HG02973 (cell line): ENCODE data around the gene LEO1.
"Not testable (repeated sequence)": the region's sequence is repeated elsewhere in the genome, so short reads cannot be mapped to it uniquely, and the experiment has no call there.

Source experiments
- ATAC-seq: cut with Tn5 transposase; IDR thresholded peaks from one replicate; pipeline ENCODE4 v1.9.1; 2021; ENCODE audit warnings: moderate library complexity; ENCODE audit not compliant: unreplicated experiment

Gene LEO1

DNA sequence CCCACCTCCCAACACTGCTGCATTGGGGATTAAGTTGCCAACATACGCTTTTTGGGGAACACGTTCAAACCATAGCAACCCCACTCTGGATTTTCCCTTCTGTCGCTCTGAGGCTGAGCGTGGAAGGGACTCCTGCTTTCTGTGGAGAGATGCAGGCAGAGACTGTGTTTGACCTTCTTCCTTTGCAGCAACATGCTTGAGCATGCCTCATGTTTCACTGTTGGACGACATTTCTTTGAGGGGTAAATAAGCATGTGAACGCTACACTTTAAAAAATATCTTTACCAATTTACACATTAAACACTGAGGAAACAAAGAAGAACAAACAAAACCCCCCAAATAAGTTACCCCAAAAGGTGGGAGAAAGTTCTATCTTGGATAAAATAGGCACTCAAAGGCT is 33.2 kb upstream of the LEO1 start:
- ATAC-seq: no peak

DNA sequence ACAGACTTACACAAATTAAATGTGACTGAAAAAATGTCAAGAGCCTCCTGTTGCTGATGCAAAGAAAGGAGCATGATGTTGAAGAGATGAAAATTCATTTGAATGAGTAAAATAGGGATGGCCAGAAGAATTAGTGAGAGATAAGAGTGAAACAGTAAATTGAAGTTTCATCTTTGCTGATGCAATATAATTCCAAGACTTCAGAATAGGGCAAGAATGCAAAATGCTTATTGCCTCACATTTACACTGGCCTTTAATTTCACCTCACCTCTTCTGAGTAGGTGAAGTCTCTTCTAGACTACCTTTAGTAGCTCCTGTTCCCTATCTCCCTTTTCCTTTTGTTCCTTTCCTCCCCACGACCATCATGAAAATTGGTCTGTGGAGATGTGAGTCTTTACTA is 32.1 kb upstream of the LEO1 start:
- no peak for ATAC-seq

DNA sequence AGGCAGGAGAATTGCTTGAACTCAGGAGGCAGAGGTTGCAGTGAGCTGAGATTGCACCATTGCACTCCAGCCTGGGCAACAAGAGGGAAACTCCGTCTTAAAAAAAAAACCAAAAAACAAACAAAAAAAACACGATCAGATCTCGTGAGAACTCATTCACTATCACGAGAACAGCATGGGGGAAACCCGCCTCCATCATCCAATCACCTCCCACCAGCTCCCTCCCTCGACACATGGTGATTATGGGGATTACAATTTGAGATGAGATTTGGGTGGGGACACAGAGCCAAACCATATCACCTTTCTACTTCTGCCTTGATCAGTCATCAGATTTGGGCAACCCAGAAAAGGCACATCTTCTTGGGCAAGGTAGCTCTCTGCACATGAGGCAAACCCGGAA is 31.5 kb upstream of the LEO1 start:
- ATAC-seq: not testable (repeated sequence)

DNA sequence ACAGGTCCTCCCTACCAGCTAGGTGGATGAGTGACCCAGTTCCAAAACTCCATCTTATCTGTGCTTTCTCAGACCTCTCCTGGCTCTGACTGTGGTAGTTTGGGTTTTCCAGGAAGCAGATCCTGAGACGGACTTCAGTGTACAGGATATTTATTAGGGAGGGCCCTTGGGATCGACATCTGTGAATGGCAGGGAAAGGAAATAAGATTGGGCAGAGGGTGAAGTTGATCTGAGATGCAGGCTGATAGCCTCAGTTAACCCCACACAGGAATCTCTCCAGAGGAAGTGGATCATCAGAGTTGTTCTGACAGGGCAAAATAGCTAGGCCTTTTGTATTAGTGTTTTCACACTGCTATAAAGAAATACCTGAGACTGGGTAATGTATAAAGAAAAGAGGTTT is 30.8 kb upstream of the LEO1 start:
- no peak for ATAC-seq

DNA sequence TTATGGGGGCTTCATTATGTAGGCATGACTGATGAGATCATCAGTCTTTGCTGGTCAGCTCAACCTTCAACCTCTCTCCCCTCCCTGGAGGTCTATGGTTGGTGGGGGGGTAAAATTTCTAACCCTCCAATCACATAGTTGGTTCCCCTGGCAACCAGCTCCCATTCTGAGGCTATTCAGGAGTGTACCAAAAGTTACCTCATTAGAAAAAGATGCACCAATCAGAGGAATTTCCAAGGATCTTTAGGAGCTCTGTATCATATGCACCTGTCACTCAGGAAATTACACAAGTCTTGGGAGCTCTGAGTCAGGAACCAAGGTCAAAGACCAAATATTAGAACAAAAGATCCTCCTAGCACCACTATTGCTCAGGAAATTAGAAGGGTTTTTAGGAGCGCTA is 21.4 kb upstream of the LEO1 start:
- ATAC-seq: no peak

DNA sequence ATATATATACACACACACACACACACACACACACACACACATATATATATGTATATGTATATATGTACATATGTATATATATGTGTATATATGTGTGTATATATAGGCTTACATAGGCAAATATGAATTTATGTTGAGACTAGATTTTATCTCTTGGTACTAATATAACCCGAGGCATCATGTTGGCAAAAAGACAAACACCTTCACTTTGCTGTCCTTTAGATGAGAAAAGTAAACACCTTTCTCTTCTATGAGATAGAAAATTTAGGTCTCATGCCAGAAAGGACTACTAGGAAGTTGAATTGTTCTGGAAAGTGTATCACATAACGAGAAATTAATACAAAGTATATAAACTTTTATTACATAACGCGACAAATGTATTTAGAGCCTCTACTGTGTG is 19.6 kb upstream of the LEO1 start:
- ATAC-seq: no peak

DNA sequence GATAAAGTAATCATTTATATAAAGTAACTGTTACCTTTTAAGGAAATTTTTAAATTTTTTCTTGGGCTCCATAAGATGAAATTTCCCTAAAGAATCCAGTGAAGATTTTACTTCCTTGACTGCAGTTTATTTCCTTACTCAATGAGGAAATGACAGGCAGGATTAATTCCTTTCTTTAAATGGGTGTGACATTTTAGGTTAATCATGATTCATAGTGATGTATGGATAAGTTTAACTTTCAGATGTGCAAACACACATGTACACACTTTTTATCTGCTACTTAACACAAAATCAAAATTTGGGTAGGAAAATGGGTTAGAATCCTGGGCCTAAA is 11.2 kb upstream of the LEO1 start:
- ATAC-seq: no peak

DNA sequence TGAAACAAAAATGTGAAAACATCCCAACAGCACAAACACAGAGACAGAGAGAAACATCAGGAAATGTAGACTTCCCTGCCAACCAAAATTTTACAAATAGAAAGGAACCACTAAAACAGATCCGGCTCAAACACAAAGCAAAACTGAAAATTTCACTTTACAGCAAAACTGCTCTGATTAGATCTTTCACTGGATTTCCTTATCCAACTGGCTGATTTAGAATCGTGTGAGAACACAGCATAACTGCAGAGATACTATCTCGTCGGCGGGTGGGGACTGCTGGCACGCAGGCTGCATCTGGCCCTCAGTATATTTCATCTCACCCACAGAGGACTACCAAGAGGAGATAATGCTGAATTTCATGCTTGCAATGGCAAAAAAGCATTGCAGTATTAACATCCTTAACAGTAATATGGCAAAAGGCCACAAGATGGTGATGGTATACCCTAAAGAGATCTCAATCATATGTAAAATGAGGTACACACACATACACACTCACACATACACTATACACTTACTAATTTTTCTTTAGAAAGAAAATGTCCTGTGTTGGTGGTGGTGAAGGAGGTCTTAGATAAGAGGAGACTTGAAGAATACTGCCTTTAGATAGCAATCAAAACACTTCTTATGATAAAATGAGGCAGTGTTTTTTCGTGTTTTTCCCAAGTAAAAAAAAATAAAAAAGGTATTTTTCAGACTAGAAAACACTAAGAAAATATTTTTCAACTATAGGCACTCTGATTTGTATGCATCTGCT is 10.6 kb upstream of the LEO1 start:
- ATAC-seq: peak; percentile 86

DNA sequence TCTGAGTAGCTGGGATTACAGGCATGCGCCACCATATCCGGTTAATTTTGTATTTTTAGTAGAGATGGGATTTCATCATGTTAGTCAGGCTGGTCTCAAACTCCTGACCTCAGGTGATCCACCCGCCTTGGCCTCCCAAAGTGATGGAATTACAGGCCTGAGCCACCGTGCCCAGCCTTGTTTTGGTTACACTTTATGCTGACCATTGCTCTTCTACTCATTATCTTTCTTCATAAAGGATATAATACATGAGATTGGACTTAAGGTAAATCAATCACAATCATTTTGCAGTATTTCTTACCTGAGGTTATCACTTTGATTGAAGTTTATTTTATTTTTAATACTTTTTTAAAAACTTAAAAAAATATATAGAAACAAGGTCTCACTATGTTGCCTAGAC is 2.2 kb upstream of the LEO1 start:
- no peak for ATAC-seq

DNA sequence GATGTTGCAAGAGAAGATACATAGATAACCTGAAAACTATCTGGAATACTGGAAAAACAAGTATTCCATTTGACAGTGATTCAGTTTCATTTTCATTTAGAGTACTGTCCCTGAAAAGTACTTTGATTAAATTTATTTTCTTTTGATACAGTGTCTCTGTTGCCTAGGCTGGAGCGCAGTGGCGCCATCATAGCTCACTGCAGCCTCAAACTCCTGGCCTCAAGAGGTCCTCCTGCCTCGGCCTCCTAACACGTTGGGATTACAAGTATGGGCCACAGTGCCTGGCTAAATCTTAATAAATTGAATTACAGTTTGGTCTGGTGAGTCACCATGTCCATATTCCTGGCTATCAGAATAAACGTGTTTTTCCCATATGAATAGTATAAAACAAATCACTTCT is 1.6 kb upstream of the LEO1 start:
- no peak for ATAC-seq

DNA sequence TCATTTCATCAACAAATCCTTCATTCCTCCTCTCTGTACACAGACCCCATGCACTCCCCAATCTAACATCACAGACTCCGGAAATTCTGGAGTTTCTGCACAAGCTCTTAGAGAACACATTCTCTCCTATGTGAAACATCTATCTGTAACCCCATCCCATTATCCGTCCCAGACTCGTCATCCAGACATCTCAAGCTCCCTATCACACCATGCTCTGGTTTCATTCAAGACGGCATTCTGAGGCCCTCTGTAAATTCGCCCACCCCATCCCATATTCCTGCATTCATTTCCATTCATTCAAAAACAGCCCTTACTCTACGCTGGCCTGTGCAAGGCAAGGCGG is 575 bp downstream of the LEO1 start:
- ATAC-seq: peak; percentile 16

DNA sequence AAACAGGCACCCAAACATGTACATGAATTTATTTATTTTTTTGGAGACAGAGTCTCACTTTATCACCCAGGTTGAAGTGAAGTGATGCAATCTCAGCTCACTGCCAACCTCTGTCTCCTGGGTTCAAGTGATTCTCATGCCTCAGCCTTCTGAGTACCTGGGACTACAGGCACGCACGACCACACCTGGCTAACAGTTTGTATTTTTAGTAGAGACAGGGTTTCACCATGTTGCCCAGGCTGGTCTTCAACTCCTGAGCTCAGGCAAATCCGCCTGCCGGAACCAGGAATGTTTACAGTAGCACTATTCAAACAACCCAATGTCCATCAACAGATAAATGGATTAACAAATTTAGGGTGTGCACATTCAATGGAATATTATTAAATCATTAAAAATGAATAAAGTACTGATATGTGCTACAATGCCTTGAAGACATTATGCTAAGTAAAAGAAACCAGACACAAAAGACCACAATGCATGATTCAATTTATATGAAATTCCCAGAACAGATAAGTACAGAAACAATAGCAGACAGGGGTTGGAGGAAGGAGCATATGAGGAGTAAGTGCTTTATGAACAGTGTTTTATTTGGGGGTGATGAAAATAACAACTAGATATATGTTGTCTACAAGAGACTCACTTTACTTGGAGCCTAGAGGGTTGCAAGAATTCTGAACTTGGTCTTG is 1.3 kb downstream of the LEO1 start:
- ATAC-seq: no peak

DNA sequence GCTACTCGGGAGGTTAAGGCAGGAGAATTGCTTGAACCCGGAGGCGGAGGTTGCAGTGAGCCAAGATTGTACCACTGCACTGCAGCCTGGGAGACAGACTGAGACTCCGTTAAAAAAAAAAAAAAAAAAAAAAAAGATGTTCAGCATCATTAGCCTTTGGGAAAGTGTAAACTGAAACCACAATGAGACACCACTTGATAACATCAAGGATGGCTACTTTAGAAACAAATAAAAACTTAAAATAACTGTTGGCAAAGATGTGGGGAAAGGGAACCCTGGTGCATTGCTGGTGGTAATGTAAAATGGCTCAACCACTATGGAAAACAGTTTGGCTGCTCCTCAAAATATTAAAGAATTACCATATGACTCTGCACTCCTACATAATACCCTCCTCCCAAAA is 1.9 kb downstream of the LEO1 start:
- ATAC-seq: no peak

DNA sequence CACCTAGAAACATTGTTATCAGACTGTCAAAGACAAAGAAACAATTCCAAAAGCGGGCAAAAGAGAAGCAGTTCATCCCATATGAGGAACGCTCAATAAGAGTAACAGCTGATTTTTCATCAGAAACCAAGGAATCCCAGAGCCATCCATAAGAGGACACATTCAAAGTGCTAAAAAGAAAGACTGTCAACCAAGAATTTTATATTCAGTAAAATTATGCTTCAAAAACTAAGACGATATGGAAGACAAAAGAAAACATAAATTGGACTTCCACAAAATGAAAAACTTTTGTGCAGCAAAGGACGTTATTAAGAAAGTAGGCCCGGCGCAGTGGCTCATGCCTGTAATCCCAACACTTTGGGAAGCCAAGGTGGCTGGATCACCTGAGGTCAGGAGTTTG is 4.0 kb downstream of the LEO1 start:
- ATAC-seq: no peak

DNA sequence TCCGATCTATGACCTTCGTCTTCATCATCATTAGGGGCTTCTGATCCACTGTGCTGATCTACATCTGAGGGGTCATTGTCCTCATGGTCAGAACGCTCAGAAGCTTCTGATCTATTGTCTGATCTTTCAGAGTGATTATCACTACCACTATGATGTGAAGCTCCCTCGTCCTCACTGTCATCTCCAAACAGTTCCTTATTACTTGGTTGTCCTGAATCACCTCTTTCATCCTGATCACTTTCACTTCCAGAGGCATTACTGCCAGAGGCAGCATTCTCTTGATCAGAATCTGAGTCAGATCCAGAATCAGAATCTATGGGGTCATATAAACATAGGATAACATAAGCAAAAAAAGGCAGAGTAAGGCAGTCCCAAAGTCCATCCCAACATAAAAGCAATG is 5.4 kb downstream of the LEO1 start:
- ATAC-seq: no peak

DNA sequence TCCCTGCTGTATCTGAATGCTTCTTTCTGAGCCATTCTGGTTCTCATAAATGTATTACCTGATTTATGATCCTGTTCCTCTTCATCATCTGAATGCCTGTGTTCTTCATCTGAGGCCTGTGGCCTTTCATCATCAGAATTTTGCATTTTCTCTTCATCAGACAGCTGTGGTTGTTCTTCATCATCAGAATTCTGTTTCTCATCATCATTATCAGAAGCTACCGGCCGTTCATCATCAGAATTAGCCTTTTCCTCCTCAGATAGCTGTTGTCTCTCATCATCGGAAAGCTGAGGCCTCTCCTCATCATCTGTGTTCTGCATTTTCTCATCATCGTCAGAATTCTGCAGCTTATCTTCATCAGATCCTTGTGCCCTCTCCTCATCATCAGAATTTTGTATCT is 5.9 kb downstream of the LEO1 start:
- ATAC-seq: no peak

DNA sequence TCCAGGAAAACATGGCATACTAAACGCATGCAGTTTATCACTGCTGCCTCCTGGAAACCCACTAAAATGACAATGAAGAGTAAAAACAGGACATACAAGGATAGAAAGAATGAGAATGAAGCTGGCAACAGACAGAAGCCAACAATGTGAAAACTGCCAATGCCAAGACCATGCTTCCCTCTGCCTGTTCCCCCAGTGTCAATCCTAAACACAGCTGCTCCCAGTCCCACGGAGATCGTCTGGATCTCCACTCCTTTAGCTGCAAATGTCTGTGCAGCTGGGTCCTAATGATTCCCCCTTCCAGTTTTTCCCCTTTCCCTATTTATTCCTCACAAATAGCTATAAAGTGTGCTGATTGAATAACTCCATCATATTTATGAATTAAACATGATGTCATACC is 16.1 kb downstream of the LEO1 start:
- ATAC-seq: no peak

DNA sequence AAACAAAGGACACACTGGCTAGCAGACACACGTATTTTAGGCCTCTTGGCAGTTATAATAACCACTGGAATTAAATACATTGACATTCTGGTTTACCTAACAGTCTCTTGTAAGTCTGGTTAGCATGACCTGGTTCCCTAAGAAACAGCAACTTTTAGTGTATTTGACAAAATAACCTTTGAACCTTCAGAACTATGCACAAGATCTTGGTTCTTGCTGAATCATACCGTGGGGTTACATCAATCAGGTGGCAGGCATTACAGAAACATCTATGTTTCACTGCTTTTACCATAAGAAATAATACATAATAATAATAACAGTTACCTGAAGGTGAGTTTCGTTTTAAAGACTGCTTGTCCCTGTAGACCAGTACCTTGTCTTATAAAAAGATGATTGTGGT is 18.8 kb downstream of the LEO1 start:
- ATAC-seq: no peak

DNA sequence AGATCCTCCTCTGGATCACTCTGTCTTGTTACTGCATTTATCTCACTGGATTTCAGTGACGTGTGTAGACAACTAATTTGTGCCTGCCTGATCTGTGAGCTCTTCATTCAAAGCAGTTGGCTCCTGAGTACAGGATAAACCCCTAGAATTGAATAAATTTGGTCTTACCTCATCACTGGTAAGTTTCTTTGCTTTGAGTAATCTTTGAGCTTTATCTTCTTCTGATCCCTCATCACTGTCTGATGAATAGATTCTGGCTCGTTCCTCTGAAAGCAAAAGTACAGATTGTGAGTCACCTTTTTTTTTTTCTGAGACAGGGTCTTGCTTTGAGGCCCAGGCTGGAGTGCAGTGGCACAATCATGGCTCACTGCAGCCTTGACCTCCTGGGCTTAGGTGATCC is 24.5 kb downstream of the LEO1 start:
- ATAC-seq: no peak

DNA sequence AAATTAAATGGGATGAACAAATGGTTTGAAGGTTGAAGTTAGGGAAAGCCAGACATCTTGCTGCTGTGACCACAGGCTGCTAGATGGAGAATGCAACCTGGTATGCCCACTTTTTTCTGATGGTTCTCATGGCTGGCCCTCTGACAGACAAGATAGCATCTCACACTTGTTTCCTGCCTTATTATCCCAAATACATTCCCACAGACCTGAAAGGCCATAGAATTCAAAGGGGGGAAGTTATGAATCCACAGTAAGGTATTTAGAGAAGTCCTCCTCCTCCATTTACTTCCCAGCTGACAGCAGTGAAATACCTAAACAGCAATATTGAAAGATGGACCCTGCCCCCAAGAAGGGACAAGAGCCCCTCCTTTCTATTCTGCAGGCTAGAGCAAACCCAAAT is 32.4 kb downstream of the LEO1 start:
- no peak for ATAC-seq

DNA sequence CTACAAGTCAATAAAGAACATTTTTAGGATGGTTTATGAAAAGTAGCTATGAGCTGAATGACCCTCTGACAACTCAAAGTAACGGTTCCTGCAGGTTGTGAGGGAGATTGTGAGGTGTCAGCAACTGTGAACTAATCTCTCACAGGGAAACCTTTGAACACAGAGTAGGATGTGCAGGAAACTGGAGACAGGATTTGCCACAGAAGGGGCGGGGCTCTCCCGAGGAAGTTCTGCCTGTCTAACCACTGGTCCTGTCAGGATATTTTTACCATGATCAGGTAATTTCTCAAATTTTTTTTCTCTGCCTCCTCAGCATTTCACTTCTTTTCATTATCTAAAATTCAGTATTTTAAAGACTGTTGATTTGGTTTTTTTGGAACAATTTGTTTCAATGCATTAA is 33.3 kb downstream of the LEO1 start:
- ATAC-seq: no peak

DNA sequence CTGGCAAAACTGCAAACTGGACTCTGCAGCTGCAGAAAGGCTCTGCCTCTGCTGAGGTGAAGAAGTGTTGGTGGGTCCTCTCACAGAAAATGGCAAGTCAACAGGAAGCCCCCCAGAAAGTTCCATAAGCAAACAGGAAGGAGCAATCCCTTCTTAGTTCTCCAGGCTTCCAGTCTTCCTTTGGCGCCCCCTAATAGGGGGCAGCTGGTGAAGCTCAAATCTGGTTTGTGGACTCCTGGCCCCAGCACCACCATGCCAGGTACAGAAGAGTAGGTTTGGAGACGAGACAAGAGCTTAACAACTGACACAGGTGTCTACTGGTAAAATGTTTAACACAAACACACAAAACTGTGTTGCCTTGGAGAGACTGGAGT is 35.5 kb downstream of the LEO1 start:
- no peak for ATAC-seq

DNA sequence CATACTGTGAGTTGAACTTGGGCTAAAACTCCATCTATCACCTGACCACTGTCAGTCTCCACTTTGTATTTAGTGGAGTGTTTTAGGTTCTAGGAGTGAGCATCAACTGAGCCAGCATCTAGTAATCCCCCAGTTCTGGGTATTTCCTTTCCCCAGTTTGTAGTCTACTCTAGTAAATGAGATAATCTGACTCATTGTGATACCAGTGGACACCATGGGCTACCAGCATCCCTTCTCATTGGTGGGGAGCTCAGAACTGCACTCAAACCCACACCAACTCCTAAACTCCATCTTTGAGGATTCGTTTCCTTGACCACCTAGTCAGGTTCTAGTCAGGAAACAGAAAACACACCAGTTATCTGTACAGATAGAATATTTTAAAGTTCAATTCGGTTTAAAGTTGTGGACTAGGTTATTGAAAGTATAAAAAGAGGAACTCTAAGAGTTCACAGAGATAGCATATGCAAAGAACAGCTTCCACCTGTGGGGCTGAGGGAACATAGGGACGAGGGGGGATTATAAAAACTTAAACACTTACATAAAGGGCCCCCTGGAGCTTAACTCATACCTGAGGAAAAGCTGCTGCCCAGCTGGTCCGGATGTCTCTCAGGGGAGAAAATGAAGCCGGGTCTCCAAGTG is 36.0 kb downstream of the LEO1 start:
- peak; percentile 93 for ATAC-seq
